COLO668 (cell line): ENCODE measurements around the gene HS6ST1.
"Not testable (repeated sequence)": the region's sequence is repeated elsewhere in the genome, so short reads cannot be mapped to it uniquely, and the experiment has no call there.

Experiments used
- DNase-seq: peaks from one replicate; lab custom pipeline; 2025; ENCODE audit not compliant: unreplicated experiment; lab: John Stamatoyannopoulos, UW

The HS6ST1 gene

DNA sequence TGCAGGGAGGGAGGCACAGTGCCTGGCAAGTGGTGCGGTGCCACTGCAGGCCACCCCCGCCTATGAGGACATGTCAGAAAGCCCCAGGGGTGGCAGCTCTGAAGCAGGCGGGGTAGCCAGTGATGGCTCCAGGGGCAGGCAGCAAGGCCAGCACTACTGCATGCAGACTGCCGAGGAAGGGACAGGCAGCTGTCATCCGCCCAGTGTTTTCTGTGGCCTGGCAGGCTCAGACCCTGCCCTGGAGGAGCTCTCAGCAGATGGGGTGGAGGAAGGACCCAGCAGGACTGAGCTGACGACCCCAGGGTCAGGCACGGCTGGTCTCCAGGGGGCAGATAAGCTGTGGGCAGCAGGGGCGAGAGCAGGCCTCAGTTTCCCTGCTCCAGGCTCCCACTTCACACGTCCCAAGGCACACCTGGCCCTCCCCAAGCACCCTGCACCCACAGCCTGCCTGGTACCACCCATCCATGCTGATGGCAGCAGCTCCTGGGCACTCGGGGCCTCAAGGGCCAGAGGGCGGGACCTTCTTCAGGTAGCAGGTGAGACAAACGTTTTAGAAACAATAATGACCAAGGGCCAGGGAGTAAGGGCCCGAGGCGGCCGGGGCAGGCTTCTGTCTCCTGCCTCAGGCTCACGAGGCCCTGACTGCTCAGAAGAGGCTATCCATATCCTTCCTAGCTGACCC lies 48.5 kb downstream of the HS6ST1 start:
- no peak for DNase-seq

DNA sequence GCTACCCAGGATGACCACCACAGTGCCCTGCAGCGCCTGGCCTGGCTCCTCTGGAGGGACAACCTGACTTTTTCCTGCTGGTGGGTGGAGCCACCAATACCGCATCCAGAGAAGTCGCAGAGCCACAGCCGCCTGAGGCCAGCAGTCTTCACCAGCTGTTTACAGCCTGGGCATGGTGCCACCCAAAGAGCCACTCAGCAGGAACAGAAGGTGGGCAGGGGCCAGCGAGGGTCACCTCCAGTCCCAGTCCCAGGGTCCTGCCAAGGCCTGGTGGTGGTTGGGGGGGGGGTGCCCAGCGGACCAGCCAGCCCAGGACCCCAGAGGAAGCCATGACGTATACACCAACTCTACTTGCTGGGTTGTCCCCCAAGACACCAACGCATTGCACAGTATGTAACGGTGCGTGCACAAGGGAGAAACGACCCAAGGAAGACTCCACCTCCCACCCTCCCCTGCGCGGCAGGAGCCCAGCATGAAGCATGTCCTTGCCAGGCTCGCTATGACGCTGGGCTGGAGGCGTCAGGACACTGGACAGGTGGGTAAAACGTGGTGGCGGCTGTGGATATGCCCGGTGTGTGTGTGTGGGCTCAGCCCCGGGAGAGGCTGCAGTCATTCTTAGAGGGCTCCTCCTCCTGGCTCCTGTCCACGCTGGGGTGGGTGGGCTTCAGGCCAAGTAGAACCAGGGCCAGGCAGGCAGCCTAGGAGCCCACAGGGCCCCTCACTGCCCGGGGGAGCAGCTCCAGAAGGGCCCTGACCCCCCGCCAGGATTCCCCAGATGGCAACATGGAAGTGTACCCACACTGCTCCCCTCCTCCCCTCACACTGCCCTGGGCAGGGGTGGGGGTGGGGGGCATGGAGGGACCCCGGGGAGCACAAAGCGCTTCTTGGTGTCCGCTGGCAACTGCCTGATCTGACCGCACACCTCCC lies 49.3 kb downstream of the HS6ST1 start:
- DNase-seq: no peak

DNA sequence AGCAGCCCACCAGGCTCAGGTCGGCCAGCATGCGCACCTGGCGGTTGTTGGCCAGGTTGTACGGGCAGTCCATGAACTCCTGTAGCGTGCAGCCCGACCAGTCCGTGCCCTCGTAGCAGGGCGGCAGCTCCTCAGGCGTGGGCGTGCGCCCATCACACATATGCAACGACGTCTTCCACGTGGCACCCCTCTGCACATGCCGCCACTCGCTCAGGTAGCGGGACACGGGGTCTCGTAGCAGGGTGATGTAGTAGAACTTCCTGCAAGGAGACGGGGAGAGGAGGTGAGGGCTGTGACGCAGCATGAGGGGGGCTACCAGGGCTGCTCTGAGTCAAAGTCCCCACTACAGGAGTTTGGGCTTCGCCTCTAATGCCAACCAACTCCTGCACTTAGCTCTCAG lies 50.1 kb downstream of the HS6ST1 start:
- DNase-seq: not testable (repeated sequence)

DNA sequence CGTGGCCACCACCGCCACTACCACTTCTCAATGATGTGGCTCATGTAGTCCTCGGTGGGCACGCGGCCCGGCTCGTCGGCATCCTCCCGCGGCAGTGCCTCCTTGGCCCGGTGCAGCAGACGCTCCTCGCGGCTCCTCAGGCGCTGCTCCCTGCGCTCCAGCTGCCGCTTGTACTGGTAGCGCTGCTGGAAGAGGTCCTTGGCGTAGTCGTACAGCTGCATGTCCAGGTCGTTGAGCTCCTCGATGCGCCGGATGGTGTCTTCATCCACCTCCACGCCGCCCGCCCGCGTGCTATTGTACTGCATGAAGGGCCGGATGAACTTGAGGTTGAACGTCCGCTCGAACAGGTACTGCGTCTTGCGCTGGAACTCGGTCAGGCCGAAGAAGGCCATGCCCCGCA lies 50.5 kb downstream of the HS6ST1 start:
- not testable (repeated sequence) for DNase-seq

DNA sequence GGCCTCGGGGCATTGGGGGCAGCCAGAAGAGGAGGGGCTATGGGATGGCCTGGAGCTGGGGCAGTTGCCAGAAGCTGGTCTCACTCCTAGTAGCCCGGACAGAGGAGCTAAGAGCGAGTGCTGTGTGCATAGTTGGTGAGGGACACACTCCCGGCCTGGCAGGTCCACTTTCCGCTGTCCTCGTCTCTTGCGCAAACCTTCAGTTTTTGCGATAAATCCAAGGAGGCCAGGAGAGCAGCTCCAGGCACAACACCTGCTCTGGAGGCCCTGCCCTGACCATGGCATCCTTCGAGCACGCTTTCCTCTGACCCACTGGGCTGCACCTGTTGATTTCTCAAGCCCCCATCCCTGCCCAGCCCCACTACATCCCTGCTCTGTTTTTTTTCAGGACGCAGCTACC lies 51.0 kb downstream of the HS6ST1 start:
- DNase-seq: not testable (repeated sequence)

DNA sequence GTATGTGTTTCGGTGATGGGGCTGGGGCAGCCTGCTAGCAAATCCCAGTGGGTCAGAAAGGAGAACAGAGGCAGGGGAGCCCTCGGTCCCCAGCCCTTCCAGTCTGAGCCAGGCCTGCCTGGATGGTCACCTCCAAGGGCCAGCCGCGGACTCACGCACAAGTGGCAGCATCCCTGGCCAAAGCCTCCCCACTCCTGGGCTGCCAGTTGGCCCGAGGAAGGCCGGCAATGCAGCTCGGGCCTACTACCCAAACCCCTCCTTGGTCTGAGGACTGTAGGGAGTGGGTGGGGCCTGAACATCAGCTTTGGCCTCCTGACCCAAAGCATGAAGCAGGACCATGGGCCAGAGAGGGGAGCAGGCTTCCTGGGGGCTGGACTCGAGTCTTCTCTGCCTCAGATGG lies 51.5 kb downstream of the HS6ST1 start:
- DNase-seq: not testable (repeated sequence)

DNA sequence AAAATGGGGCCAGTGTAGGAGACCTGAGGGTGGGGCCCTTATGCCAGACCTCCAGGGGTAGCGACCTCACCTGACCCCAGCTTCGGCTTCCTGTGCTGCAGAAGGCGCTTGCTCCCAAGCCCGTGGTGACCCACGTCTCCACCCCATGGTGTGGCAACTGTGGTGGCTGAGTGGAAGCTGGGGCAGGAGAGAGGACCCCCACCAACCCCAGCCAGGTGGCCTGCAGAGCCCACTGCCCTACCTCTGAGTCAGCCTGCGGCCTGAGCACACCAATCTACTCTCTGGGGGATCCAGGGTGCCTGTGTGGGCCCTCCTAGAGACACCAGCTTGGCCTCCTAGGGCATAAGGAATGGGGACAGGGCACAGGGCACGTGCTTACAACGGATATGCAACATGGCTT lies 52.2 kb downstream of the HS6ST1 start:
- not testable (repeated sequence) for DNase-seq

DNA sequence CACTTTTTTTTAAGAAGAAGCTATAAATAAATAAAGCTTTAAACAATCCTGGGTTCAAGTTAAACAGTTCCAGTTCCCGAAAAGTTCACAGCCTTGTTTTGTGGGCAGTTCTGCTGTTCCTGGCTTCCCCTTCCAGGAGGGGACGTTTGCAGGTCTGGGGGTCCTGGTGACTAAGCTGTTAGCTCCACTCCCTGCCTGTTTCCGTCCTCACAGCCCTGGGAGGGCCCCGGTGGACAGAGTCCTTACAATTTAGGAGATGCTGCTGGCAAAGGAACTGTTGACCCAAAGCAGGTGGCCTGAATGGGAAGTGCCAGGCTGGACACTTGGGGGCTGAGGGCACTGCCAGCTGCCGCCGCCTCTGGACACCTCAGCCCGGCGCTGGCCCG lies 53.1 kb downstream of the HS6ST1 start:
- not testable (repeated sequence) for DNase-seq

DNA sequence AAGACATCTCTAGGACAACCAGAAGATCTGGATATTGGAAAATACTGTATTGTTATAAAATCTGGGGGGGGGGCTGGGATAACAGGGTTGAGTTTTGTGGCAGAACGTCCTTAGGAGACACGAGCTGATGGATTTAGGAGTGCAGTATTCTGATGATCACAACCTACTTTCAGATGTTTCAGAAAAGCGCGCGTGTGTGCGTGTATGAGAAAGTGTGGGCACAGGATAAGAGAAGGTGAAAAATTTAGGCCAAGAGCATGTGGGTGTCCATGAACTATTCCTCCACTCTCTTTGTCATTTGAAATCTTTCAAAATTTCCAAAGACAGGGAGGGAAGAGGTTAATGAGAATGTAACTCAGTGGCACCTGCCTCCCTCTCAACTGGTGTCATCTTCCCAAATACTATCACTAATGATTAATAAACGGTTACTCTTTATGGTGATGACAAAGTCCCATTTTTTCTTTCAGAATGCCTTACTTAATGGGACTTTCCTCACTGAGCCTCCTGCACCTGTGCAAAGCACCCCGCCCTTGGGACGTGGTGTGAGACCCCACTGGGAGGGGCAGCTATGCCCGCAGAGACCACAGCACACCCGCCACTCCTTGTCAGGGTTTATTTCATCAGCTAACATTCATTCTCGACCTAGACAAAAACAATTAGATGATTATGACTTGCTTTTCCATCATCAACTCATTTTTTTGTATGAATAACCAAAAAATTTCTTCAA lies 53.6 kb downstream of the HS6ST1 start:
- DNase-seq: no peak

DNA sequence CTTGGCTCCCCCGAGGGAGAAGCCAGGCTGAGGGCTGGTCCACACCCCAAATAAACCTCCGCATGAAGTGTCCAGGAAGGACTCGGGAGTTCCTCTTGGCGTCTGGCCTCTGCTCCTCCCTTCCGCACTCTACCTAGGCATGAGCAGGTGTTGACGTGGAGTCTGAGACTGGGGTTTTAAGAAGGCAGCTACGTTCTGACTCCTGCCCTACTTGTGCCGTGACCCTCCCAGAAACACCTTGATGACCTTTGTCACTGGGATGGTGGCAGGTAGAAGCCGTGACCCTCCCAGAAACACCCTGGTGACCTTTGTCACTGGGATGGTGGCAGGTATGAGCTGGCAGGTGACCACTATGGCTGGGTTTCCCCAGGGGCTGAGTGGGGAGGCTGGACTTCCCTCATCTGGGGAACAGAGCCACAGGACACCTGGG lies 54.8 kb downstream of the HS6ST1 start:
- DNase-seq: no peak

DNA sequence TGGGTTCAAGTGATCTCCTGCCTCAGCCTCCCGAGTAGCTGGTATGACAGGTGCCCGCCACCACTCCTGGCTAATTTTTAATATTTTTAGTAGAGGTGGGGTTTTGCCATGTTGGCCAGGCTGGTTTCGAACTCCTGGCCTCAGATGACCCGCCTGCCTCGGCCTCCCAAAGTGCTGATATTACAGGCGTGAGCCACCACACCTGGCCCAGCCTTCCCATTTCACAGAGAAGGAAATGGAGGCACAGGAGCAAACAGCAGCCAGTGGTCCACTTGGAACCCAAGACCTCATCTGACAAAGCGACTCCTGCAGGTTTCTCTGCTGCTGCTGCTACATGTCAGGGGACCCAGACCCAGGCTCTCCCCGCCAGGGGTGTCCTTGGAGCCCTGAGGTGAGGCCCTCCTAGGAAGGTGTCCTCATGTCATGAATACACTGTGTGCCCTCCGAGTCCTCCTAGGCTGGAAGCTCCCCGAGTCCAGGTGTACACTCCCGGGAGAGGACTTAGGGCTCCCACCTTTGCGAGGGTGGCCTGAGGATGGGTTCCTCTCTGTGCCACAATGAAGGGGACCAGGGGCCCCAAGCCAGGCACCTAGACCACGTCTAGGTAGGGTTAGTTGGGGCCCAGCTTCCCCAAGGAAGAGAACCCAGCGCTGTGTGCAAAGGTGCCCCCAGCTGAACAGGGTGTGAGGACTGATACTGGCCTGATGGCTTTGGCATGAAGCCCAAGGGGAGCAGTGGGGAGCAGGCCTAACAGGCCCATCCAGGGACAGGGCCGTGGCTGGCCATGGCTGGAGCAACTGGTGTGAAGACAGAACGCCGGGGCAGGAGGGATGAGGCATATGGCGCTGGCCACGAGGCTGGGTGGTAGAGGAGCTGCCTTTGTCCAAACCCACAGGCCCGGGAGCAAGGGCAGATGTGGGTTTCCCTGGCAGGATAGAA lies 56.1 kb downstream of the HS6ST1 start:
- DNase-seq: no peak

DNA sequence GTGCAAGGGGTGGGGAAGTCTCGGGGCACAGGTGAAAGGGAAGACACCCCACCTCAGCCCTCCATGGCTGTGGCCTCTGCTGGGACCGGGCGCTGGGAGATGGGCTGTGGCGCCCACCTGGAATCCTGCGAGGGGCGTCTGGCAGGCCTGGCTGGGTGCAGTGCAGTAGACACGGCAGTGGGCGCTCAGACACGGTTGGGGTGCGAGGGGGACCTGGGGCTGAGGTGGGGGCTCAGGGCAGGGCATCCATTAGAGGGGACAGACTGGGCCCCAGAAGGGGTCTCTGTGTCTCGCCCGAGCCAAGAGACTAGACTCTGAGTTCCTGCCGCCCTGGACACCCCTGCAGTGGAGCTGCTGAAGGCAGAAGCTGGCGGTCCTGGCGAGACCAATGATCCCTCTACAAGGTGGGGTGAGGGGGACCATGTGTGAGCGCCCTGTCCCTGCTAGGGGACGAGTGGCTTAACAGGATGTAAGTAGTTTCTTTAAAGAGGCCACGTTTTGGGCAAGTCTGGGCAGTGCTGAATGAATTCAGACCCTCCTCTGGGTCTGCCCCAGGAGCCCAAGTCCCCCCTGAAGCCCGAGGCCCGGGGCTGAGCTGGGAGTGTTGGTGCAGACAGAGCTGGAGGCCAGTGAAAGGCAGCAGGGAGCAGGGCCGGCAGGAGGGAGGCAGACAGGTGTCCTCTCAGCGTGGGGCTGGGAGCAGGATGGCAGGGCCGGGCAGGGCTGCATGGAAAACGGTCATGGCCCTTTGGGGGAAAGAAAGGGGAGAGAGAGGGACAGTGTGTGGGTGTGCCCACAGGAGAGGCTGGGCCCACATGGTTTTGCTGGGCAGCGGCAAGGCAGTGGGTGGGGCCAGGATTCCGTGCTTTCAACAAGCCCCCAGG lies 57.2 kb downstream of the HS6ST1 start:
- peak; percentile 30 for DNase-seq

DNA sequence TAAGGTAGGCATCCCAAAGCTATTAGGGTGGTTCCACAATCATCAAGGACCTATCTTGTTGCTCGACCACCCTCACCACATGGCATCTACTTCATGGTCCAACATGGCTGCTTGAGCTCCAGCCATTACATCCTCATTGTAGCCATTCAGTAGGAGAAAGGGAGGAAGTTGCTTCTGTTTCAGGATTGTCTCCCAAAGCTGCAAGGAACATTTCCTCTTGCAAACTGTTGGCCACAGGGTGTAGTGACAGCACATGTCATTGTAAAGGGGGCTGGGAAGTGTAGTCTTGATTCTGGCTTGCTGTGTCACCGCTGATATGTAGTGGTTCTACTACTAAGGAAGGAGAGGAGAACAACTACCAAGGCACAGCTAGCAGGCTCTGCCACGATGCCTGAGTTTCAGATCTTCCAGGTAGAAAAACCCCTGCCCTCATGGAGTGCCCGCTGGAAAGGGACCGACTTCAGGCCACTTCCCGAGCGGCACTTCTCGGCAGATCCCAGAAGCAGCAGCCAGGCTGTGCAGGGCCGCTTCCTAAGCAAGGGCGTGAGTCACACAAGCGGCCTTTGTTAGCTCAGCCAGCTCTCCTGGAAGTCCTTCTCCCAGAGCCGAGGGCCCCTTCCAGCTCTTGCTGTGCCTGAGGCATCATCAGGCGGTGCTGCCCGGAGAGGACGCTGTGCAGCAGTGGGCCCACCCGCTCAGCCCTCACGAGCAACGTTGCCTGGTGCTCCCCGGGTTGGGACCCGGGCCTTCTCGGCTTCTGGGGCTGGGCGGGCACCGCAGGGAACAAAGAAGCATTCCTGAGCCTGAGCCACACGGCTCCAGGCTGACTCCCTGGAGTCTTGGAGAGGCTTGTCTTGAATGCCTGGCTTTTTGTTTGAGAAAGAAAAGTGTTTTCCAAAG lies 58.2 kb downstream of the HS6ST1 start:
- no peak for DNase-seq

DNA sequence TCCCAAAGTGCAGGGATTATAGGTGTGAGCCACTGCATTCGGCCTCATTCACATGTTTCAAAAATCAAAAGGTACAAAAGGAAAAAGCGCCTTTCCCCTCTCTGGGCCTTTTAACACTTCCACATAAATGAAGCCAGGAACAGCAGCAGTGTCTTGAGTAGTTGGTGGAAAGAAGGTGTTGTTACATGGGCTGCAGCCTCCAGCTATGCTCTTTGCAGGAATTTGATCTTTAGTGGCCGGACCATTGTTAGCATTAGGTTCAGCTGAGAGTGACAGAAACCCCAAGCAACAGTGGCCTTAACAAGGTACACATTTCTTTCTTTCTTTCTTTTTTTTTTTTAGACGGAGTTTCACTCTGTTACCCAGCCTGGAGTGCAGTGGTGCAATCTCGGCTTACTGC lies 59.1 kb downstream of the HS6ST1 start:
- DNase-seq: no peak

DNA sequence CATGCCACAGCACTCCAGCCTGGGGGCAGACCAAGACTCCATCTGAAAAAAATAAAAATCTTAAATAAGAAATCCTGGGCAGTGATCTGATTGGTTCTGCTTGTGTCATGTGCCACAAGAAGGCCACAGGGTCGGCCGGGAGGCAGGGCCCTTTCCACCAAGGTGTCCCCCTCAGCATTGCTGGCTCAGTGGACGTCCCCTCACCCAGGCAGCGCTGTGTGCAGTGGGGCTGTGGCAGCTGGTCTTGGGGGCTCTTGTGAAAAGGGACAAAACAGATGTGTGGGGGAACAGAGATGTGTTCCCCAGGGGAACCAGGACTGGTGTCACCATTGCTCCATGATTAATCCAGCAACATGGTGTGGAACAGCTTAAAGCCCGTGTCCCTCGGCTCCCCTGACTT lies 60.5 kb downstream of the HS6ST1 start:
- no peak for DNase-seq

DNA sequence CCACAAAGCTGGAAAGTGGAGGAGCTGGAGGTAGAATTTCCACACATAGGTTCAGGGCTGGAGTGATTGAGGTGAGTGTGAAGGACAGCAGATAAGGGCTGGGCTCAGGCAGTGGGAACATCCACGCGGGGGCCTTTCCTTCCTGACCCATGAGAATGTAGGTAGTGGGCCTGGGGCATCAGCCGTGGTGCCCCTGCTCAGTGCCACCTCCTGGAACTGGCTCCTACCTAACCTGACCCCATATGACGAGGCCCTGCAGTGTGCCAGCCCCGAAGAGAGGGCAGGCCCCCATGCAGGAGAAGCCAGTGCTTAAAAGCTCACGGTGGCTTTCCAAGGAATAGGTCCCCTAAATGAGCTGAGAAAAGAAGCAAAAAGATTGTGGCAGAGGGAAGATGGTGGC lies 66.2 kb downstream of the HS6ST1 start:
- no peak for DNase-seq

DNA sequence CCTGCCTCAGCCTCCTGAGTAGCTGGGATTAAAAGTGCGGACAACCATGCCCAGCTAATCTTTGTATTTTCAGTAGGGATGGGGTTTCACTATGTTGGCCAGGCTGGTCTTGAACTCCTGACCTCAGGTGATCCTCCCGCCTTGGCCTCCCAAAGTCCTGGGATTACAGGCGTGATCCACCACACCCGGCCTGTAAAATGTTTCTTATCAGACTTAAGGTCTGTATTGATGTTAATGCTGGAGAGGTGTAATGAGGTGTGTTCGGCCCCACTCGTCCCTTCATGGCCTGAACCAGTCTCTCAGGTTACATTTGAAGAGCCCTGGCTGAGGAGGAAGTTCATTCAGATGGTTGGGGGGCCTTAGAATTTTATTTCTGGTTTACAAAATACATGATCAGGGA lies 66.6 kb downstream of the HS6ST1 start:
- DNase-seq: not testable (repeated sequence)

DNA sequence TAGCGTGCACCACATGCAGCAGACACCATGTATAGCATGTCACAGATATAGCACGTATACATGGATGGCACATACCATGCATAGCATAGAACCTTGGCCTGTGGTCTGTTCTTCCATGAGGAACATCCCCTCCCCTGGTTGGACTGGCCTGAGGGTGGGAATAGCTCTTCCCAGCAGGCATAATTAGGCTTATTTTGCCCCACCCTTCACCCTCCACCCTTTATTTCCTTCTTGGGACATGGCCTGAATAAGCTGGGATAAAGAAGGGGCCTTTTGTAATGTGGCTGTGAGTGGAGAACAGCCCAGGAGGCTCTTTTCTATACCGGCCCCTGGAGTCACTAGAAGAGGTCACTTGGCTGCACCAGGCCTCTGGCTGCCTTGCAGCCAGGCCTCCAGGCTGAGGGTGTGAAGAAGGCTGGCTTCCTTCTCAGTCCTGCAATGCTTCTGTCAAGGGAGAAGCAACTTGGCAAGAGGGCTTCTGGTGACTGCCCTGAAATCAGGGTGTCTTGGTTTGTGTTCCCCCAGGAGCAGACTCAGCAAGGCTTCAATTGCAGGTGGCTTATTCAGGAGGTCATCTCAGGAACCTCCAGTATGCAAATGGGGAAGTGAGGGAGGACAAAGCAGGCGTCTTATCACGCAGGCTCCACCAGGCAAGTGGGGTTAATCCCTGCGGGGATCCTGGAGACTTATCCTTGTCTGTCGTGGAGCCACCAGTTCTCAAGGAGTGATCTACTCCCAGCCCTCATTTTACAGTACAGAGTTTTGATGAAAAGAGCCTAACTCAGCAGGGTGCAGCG lies 68.2 kb downstream of the HS6ST1 start:
- DNase-seq: no peak
